Psoas muscle (tissue), 8 donors: Measurements from ENCODE around the gene CD74. TPM values are rescaled to one million over a fixed set of nuclear protein-coding genes. Genes with fewer than 3 reads are reported as not detected.

Experiments
- ATAC-seq, 4 donors: fragments of 200-7000 bp; cut with Tn5 transposase; one replicate each; pipeline ENCODE4 v1.9.1; 2020; ENCODE audit warnings: moderate library complexity in 3 of 4, mild to moderate bottlenecking in 2 of 4
- DNase-seq, 2 donors: peaks; one replicate each; pipeline ENCODE4 v3.0.0-alpha.2; 2020
- H3K27ac ChIP-seq: fragments of 200-600 bp; one replicate; pipeline ENCODE4 v1.8.0; 2022
- H3K27me3 ChIP-seq, 3 donors: fragments of 200-600 bp in 1 of 3; one replicate each; pipeline versions ENCODE4 v1.6.1 to v1.8.0; 2013 to 2022; ENCODE audit warnings: low read length in 2 of 3, mild to moderate bottlenecking in 2 of 3, moderate library complexity in 1 of 3; ENCODE audit not compliant: insufficient read depth in 3 of 3
- H3K36me3 ChIP-seq, 2 donors: fragments of 200-600 bp in 1 of 2; one replicate each; pipeline versions ENCODE4 v1.6.1 to v1.8.0; 2013 to 2022; ENCODE audit warnings: low read depth in 1 of 2, mild to moderate bottlenecking in 1 of 2, moderate library complexity in 1 of 2; ENCODE audit not compliant: insufficient read depth in 1 of 2
- H3K4me1 ChIP-seq: fragments of 200-600 bp; one replicate; pipeline ENCODE4 v1.8.0; 2022
- H3K4me3 ChIP-seq: fragments of 200-600 bp; one replicate; pipeline ENCODE4 v1.8.0; 2022; ENCODE audit warnings: mild to moderate bottlenecking
- H3K9me3 ChIP-seq: fragments of 200-600 bp; one replicate; pipeline ENCODE4 v1.8.0; 2022
- WGBS, 3 donors: extraction: QIAGEN DNeasy Blood & Tissue Kit; methylation state at CpG; one replicate each; pipeline versions ENCODE4 v1.1.6 to v1.1.7; 2013; 5-methylcytosine and 5-hydroxymethylcytosine counted together
- intact Hi-C, 2 donors: fragments of 100-400 bp; cut with DNase I; formaldehyde crosslinking; loops; one replicate each; pipeline versions ENCODE4 v1.11.0 to v1.14.2; 2022
- polyA plus RNA-seq, 3 donors: library from polyadenylated mRNA; stranded (reverse); fragments of 200-250 nt; gene quantifications; one replicate each; pipeline ENCODE4 v1.2.3, GENCODE V29; 2013
- total RNA-seq, 4 donors: library from RNA; stranded (reverse); fragmentation: NEBNext Ultra II Directional in 2 of 4; extraction: Animal tissue kit (Norgen Biotek cat#: 25700) in 2 of 4; gene quantifications; one replicate each; pipeline versions ENCODE4 v1.2.1 to v1.2.4, GENCODE V29; 2021 to 2023
- TF ChIP-seq, protein P1 (sequence below): fragments of 200-600 bp; IDR thresholded peaks from one replicate; pipeline ENCODE4 v1.8.0; 2022; ENCODE audit warnings: antibody characterized with exemption
- donor health status: healthy with polysubstance abuse.
- donor health status: DM: no; HTN: no; CAD: no; lungs with moderate emphysema.
- donor health status: Bipolar disorder and iron deficiency.
- donor health status: healthy.
- donor health status: DM: yes; HTN: yes; CAD: no.
- donor health status: DM: no; HTN: no; CAD: no.
- donor health status: DM: no; HTN: no; CAD: no.
- donor health status: DM: yes; HTN: yes; CAD: no.

Gene CD74
- total and polyA plus RNA-seq, 7 donors, result 66.5 to 299 (median 92.0) TPM

DNA sequence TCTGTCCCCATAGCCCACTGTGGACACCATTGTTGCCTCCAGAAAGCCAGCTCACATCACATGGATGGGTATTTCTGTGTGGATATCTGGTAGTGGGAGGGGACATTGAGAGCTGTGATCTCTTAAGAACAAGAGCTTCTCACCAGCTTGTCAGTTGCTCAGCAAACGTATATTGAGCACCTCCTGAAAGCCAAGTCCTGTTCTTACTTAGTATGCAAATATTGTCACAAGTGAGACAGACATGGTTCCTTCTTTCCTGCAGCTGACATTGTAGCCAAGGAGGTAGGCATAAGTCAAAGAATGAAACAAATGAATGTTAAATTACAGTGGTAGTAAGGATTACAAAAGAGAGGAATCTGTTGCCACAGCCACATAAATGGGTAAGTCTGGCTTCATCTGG lies 51.4 kb downstream of the CD74 start:
- Histone ChIP-seq H3K36me3 (peaks cover 5 to 65% of the 10 kb centered on the region in 2 donors), H3K27me3 (no peaks in the 10 kb centered on the region), H3K4me3 (no peak overlapping the region), H3K9me3 (no peaks in the 10 kb centered on the region), H3K27ac (no peak overlapping the region), H3K4me1 (peaks cover 8% of the 10 kb centered on the region)
- intact Hi-C loops, result no loop called here
- WGBS, 3 donors, result 89 to 96% (median 94%) methylated on average over 1 of the region's 1 CpG
- ATAC-seq (no peak), DNase-seq (no peak)
- TF ChIP-seq, protein P1, sequence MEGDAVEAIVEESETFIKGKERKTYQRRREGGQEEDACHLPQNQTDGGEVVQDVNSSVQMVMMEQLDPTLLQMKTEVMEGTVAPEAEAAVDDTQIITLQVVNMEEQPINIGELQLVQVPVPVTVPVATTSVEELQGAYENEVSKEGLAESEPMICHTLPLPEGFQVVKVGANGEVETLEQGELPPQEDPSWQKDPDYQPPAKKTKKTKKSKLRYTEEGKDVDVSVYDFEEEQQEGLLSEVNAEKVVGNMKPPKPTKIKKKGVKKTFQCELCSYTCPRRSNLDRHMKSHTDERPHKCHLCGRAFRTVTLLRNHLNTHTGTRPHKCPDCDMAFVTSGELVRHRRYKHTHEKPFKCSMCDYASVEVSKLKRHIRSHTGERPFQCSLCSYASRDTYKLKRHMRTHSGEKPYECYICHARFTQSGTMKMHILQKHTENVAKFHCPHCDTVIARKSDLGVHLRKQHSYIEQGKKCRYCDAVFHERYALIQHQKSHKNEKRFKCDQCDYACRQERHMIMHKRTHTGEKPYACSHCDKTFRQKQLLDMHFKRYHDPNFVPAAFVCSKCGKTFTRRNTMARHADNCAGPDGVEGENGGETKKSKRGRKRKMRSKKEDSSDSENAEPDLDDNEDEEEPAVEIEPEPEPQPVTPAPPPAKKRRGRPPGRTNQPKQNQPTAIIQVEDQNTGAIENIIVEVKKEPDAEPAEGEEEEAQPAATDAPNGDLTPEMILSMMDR, result no peak

DNA sequence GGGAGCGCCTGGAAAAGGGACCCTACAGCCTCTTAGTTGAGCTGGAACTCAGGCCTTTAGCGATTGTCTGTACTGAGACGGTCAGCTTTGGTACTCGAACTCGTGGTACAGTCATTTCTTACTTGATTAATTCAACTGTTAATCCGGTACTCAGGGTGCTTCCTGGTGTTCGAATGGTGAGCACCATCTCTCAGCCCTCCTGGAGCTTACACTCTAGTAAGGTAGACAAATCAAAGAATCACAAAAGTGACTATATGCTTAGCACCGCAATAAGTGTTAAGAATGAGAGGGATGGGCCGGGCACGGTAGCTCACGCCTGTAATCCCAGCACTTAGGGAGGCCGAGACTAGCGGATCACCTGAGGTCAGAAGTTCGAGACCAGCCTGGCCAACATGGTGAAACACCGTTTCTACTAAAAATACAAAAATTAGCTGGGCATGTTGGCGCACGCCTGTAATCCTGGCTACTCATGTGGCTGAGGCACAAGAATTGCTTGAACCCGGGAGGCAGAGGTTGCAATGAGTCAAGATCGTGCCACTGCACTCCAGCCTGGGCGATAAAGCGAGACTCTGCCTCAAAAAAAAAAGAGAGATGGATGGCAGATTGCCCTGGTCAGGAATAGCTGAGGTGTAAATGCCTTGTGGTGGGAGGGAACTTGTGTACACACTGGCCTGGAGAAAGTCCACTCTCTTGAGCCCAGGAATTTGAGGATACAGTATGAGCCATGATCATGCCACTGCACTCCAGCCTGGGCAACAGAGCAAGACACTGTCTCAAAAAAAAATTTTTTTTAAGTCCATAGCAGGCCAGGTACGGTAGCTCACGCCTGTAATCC lies 54.2 kb downstream of the CD74 start:
- TF ChIP-seq, protein P1, result no peak
- WGBS, 3 donors, result 50 to 55% (median 52%) methylated on average over 23 of the region's 23 CpGs
- no peak overlapping the region for H3K27ac ChIP-seq

DNA sequence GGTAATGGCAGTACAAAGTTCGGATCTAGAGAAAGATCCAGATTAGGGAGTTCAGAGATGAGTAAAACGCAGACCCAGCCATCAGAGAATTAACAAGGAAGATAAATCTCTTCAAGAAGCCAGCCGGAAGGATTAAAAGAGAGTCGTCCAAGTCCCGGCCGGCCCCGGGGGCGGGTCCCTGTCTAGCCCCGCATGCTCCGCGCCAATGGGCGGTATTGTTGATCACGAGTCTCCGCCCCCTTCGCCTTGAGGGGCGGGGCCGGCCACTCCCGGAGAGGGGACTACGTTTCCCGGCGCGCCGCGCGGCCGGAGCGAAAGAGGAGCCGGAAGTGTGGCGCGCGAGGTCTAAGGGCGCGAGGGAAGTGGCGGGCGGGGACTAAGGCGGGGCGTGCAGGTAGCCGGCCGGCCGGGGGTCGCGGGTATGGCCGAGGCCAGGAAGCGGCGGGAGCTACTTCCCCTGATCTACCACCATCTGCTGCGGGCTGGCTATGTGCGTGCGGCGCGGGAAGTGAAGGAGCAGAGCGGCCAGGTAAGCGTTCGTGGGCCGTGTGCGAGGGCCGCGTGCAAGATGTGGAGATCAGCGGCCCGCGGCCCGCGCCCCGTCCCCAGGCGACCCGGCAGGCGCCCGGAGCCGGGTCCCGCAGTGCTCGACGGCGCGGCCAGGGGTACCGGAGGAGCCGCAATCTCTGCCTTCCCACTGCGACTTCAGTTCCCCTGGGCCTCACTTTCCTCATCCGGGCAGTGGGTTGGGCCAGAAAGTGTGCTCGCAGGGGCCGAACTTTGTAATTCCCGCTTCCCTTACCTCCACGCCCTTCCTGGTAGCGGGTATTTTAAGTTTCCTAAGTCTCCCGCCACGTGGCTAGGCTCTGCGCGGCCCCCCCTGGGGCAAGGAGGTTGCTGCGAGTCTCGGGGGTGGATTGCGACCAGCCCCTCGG lies 55.1 kb downstream of the CD74 start, which contains the start of gene TCOF1:
TCOF1 (plus strand) TSS at position 372 of the 935 bp plus-strand sequence; CDS start at position 422, 50 bp downstream.
- peaks cover 8% of the 10 kb centered on the region for H3K4me1 ChIP-seq
- peak within 1 kb of the TSS; percentile 85 for H3K4me3 ChIP-seq
- intact Hi-C loops, result loop anchor here (2.0 to 10.0 kb wide), 3 partner anchors 79 to 193 kb away; partner anchors contain the start of gene CDX1 (in 1 of the 2)
- 0 to 1% (median 1%) methylated on average over 83 to 90 of the region's 90 CpGs for WGBS, 3 donors
- H3K36me3 ChIP-seq, result peaks cover 5 to 28% of the 10 kb centered on the region in 2 donors
- ATAC-seq (peak; percentile 99 to 100 (median 99)), DNase-seq (peak; percentile 98)
- H3K27me3 ChIP-seq, result no peaks in the 10 kb centered on the region
- no peaks in the 10 kb centered on the region for H3K9me3 ChIP-seq
- peak within 1 kb of the TSS; percentile 78 for H3K27ac ChIP-seq
- TF ChIP-seq, protein P1, result no peak

More for the DNA sequence above, 54.2 kb downstream of the CD74 start:
- DNase-seq (no peak), ATAC-seq (no peak)
- no peaks in the 10 kb centered on the region for H3K9me3 ChIP-seq
- peaks cover 8% of the 10 kb centered on the region for H3K4me1 ChIP-seq
- intact Hi-C loops, result loop anchor here (2.0 to 10.0 kb wide), 2 partner anchors 78 to 194 kb away; partner anchors contain the start of gene CDX1 (in 1 of the 2)
- H3K36me3 ChIP-seq, result peaks cover 5 to 37% of the 10 kb centered on the region in 2 donors
- peak overlapping the region; percentile 85 for H3K4me3 ChIP-seq
- no peaks in the 10 kb centered on the region for H3K27me3 ChIP-seq

DNA sequence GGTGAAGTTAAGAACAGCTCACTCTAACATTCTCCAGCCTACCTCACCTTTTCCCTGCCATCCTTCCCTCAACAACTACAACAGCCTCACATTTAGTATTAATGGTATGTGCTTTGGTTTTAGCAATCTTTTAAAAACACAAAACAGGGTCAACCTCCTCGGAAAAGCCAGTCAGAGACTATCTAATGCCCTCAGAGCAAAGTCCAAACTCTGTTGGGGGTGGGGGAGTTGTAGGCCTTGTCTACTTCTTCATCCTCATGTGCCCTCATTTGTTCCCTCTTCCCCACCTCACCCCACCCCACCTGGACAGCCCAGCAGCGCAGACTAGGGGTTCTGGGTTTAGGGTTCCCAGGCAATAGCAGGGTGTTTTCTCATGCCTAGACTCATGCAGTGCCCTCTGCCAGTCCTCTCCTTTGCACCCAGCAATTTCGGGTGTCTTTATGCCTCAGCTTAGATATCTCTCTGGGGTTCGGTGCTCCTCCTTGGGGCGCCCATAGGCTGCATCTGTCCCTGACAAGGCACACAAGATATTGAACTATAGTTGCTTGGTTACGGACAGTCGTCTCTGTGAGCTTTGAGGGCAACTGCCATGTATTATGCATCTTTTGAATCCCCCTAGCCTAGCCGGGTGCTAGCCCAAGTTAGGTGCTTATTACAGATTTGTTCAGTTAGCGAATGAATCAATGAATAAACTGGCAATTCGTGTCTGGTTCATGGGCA lies 56.0 kb downstream of the CD74 start:
- peaks cover 8% of the 10 kb centered on the region for H3K4me1 ChIP-seq
- TF ChIP-seq, protein P1, result no peak
- H3K4me3 ChIP-seq, result peak overlapping the region; percentile 85
- peaks cover 5 to 20% of the 10 kb centered on the region in 2 donors for H3K36me3 ChIP-seq
- 66 to 67% (median 67%) methylated on average over 10 of the region's 10 CpGs for WGBS, 3 donors
- intact Hi-C loops, result loop anchor here in 1 of 2 donors (2.0 to 10.0 kb wide), 2 partner anchors 110 to 192 kb away; partner anchors contain the start of gene CDX1
- H3K27ac ChIP-seq, result peak overlapping the region; percentile 78
- ATAC-seq (peak in 1 of 4 donors; percentile 4), DNase-seq (no peak)
- no peaks in the 10 kb centered on the region for H3K9me3 ChIP-seq
- no peaks in the 10 kb centered on the region for H3K27me3 ChIP-seq
